B cell (primary cell): Measurements from ENCODE around the gene NEUROG1. TPM values are rescaled to one million over a fixed set of nuclear protein-coding genes. Genes with fewer than 3 reads are reported as not detected.

Experiments used
- ATAC-seq: fragments of 200-7000 bp; cut with Tn5 transposase; one replicate; pipeline ENCODE4 v1.10.0; 2021; ENCODE audit warnings: low read depth, mild to moderate bottlenecking, moderate number of reproducible peaks, moderate library complexity
- CTCF ChIA-PET: fragments of 350-600 bp; sonication (Branson Sonifier 250); formaldehyde crosslinking; loops from one replicate; lab custom pipeline; 2021; ENCODE audit warnings: antibody characterized with exemption, inconsistent platforms; lab: Charles Lee
- POLR2A ChIA-PET: fragments of 350-600 bp; sonication (Branson Sonifier 250); formaldehyde crosslinking; loops from one replicate; lab custom pipeline; 2021; ENCODE audit warnings: antibody characterized with exemption; lab: Charles Lee
- DNase-seq: peaks from one replicate; pipeline ENCODE4 v3.0.0; 2013
- H2AFZ ChIP-seq: 2 replicates; pipeline ENCODE4 v1.6.1; 2012; ENCODE audit warnings: mild to moderate bottlenecking, low read depth, low read length; ENCODE audit not compliant: insufficient read depth, poor library complexity, severe bottlenecking
- H3K27ac ChIP-seq, 2 donors: 1 replicate in 1 of 2; 2 replicates in 1 of 2; pipeline ENCODE4 v1.5.1; 2012 to 2013; ENCODE audit warnings: low read length in 2 of 2, mild to moderate bottlenecking in 2 of 2, moderate library complexity in 1 of 2
- H3K27me3 ChIP-seq, 4 experiments: fragments of 200-600 bp in 1 of 4; sonication (generic) in 1 of 4; replicated peaks in 1 of 4; 1 replicate in 2 of 4; 2 replicates in 2 of 4; pipeline versions ENCODE4 v1.6.1 to v1.7.0; 2013 to 2016; ENCODE audit warnings: low read length in 3 of 4, mild to moderate bottlenecking in 2 of 4, mixed read lengths in 1 of 4, moderate library complexity in 1 of 4; ENCODE audit not compliant: insufficient read depth in 4 of 4, control insufficient read depth in 3 of 4; ENCODE audit errors: control extremely low read depth in 1 of 4
- H3K36me3 ChIP-seq, 2 experiments: replicated peaks in 1 of 2; 1 replicate in 1 of 2; 2 replicates in 1 of 2; pipeline versions ENCODE4 v1.6.1 to v1.7.1; 2013; ENCODE audit warnings: low read length in 1 of 2; ENCODE audit not compliant: insufficient read depth in 2 of 2, control insufficient read depth in 1 of 2; ENCODE audit errors: control extremely low read depth in 1 of 2, extremely low read depth in 1 of 2
- H3K4me1 ChIP-seq, 2 donors: fragments of 200-600 bp in 1 of 2; sonication (generic) in 1 of 2; 1 replicate in 1 of 2; 2 replicates in 1 of 2; pipeline versions ENCODE4 v1.5.1 to v1.6.1; 2013 to 2017; ENCODE audit warnings: low read length in 2 of 2; ENCODE audit not compliant: control insufficient read depth in 2 of 2, insufficient read depth in 2 of 2
- H3K4me2 ChIP-seq: replicated peaks from 2 replicates; pipeline ENCODE3; 2012; ENCODE audit warnings: mild to moderate bottlenecking, low read depth, low read length; ENCODE audit not compliant: poor library complexity, severe bottlenecking
- H3K4me3 ChIP-seq, 5 experiments: fragments of 200-600 bp in 1 of 5; sonication (generic) in 1 of 5; 1 replicate in 3 of 5; 2 replicates in 2 of 5; pipeline versions ENCODE4 v1.5.1 to v1.7.0; 2011 to 2016; ENCODE audit warnings: low read length in 4 of 5, mild to moderate bottlenecking in 4 of 5, low read depth in 2 of 5, control low read depth in 1 of 5, moderate library complexity in 1 of 5; ENCODE audit not compliant: insufficient read depth in 1 of 5; ENCODE audit errors: control extremely low read depth in 1 of 5, extremely low read depth in 1 of 5
- H3K79me2 ChIP-seq: fragments of 200-600 bp; sonication (generic); one replicate; pipeline ENCODE4 v1.6.0; 2016; ENCODE audit warnings: low read length; ENCODE audit not compliant: control insufficient read depth, insufficient read depth
- H3K9ac ChIP-seq: fragments of 200-600 bp; sonication (generic); 2 replicates; pipeline ENCODE4 v1.6.1; 2017; ENCODE audit warnings: mild to moderate bottlenecking, low read length, moderate library complexity
- H3K9me3 ChIP-seq, 3 donors: one replicate each; pipeline versions ENCODE4 v1.6.1 to v1.7.1; 2013; ENCODE audit warnings: low read length in 2 of 3; ENCODE audit not compliant: control insufficient read depth in 2 of 3, insufficient read depth in 1 of 3; ENCODE audit errors: control extremely low read depth in 1 of 3
- H4K20me1 ChIP-seq: 2 replicates; pipeline ENCODE4 v1.6.0; 2012; ENCODE audit warnings: mild to moderate bottlenecking, low read length; ENCODE audit not compliant: insufficient read depth, control insufficient read depth, poor library complexity, severe bottlenecking
- H3K27ac Mint-ChIP-seq: one replicate; pipeline ENCODE4 v1.8.0; 2021; ENCODE audit warnings: mixed read lengths
- H3K27me3 Mint-ChIP-seq: one replicate; pipeline ENCODE4 v1.8.0; 2021; ENCODE audit warnings: mixed read lengths
- H3K4me1 Mint-ChIP-seq: one replicate; pipeline ENCODE4 v1.8.0; 2021; ENCODE audit warnings: mixed read lengths
- H3K4me3 Mint-ChIP-seq: one replicate; pipeline ENCODE4 v1.8.0; 2021; ENCODE audit warnings: mixed read lengths
- H3K9me3 Mint-ChIP-seq: one replicate; pipeline ENCODE4 v1.8.0; 2022; ENCODE audit warnings: mixed read lengths; ENCODE audit not compliant: insufficient read depth
- EZH2 ChIP-seq: IDR thresholded peaks from 2 replicates; pipeline ENCODE4 v1.6.1; 2012; ENCODE audit warnings: borderline replicate concordance, low read depth, mild to moderate bottlenecking, moderate library complexity, low read length; ENCODE audit not compliant: insufficient read depth, poor library complexity, severe bottlenecking
- WGBS: methylation state at CpG from one replicate; pipeline ENCODE4 v1.1.5; 2013; ENCODE audit warnings: missing lambda C conversion rate; ENCODE audit not compliant: insufficient coverage; 5-methylcytosine and 5-hydroxymethylcytosine counted together
- intact Hi-C: fragments of 100-400 bp; cut with micrococcal nuclease; formaldehyde crosslinking; loops from one replicate; pipeline ENCODE4 v1.10.0; 2022
- polyA plus RNA-seq: library from polyadenylated mRNA; depleted of rRNA; stranded (reverse); fragments of >200 nt; gene quantifications from 2 replicates; pipeline ENCODE4 v1.2.3, GENCODE V29; 2012
- total RNA-seq, 2 donors: library from RNA; stranded (reverse); fragments of 120-200 nt in 1 of 2; gene quantifications; 1 replicate in 1 of 2; 2 replicates in 1 of 2; pipeline versions ENCODE4 v1.2.3 to v1.2.4, GENCODE V29; 2013 to 2022
- TF ChIP-seq, protein P1 (sequence below): fragments of 200-600 bp; IDR thresholded peaks from one replicate; pipeline ENCODE4 v1.8.0; 2022; ENCODE audit warnings: antibody characterized with exemption, mild to moderate bottlenecking

Gene NEUROG1
- total and polyA plus RNA-seq, 2 donors (not counting 1 experiment from before 2014, with no cell fraction given): not detected

DNA sequence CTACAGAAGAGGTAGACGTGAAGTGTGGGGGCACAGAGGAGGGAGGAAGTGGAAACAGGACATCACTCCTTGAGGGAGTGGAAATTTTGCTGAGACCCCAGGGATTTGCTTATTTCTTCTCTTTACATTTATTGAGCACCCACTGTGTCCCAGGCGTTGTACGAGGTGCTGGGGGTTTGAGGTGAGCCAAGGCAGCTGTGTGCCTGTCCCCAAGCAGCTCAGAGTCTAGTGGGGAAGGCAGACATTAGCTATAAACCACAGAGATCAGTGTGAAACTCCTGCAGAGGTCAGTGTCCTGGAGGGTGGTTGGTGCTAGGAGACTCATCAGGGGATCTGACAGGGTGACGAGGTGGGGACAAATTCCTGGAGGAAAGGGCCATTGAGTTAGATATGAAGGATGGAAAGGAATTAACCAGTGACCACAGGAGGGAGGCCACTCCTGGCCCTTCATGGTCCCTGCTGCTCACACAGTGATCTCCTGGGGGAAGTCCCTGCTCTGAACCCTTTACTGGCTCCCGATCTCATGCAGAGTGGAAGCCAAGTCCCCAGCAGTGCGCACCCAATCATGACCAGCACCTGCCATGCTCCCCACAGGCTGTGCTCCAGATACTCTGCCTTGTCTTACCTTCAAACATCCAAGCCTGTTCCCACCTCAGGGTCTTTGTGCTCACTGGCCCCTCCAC, 46.5 kb upstream of the NEUROG1 start:
- no peak overlapping the region for H3K4me3 Mint-ChIP-seq
- H3K4me1 Mint-ChIP-seq: no peaks in the 10 kb centered on the region
- no peak overlapping the region for H3K27ac Mint-ChIP-seq
- ChIA-PET CTCF (no interaction called here), POLR2A (no interaction called here)
- 66% methylated on average over 6 of the region's 6 CpGs for WGBS
- DNase-seq: no peak
- Histone ChIP-seq H4K20me1 (no peaks in the 10 kb centered on the region), H3K4me2 (no peak overlapping the region), H2AFZ (no peak overlapping the region), H3K9ac (no peak overlapping the region), H3K4me1 (no peaks in the 10 kb centered on the region), H3K36me3 (no peaks in the 10 kb centered on the region), H3K4me3 (no peak overlapping the region), H3K79me2 (no peaks in the 10 kb centered on the region), H3K9me3 (peaks cover 0 to 3% (median 0%) of the 10 kb centered on the region in 3 donors), H3K27me3 (peaks cover 0 to 24% (median 7%) of the 10 kb centered on the region in 4 experiments), H3K27ac (no peak overlapping the region)
- peaks cover 49% of the 10 kb centered on the region for H3K27me3 Mint-ChIP-seq
- no peak for TF ChIP-seq EZH2
- TF ChIP-seq, protein P1, sequence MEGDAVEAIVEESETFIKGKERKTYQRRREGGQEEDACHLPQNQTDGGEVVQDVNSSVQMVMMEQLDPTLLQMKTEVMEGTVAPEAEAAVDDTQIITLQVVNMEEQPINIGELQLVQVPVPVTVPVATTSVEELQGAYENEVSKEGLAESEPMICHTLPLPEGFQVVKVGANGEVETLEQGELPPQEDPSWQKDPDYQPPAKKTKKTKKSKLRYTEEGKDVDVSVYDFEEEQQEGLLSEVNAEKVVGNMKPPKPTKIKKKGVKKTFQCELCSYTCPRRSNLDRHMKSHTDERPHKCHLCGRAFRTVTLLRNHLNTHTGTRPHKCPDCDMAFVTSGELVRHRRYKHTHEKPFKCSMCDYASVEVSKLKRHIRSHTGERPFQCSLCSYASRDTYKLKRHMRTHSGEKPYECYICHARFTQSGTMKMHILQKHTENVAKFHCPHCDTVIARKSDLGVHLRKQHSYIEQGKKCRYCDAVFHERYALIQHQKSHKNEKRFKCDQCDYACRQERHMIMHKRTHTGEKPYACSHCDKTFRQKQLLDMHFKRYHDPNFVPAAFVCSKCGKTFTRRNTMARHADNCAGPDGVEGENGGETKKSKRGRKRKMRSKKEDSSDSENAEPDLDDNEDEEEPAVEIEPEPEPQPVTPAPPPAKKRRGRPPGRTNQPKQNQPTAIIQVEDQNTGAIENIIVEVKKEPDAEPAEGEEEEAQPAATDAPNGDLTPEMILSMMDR: no peak
- no peak for ATAC-seq
- no peaks in the 10 kb centered on the region for H3K9me3 Mint-ChIP-seq
- intact Hi-C loops: no loop called here

DNA sequence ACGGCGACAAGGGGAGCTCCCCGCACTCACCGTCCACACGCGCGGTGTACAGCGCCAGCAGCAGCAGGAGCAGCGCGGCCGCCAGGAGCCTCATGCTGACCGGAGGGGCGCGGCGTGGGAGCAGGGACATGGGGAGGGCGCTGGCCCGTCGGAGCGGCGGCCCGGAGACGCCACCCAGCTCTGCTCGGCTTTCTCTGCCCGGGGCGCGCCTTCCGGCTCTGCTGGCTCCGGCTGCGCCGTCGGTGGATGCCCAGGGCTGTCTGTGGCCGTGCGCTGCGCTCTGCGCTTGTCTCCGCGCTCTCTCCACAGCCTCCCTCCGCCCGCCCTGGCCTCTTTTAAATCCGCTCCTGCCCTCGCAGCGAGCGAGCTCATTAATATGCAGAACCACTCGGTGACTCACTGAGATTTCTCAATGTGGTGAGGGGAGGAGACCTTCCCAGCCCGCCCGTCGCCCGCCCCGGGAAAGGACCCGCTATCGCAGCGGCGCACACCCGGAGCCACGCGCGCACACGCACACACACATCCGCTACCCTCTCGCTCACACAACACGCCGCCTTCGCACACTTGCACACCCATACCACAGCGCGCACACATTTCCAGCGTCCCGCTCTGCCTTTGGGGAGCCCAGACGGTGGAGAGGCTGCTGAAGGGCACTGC, 43.0 kb upstream of the NEUROG1 start, which contains the start of gene CXCL14:
Gene CXCL14 (minus strand): TSS at position 307 of the 657 bp plus-strand sequence. CDS start 213 bp downstream, at position 94.
- CTCF ChIA-PET: no interaction called here
- ATAC-seq: no peak
- Mint-ChIP-seq H3K4me1 (no peaks in the 10 kb centered on the region), H3K9me3 (no peaks in the 10 kb centered on the region), H3K27ac (no peak within 1 kb of the TSS), H3K27me3 (peaks cover 56% of the 10 kb centered on the region), H3K4me3 (no peak within 1 kb of the TSS)
- H3K79me2 ChIP-seq: no peaks in the 10 kb centered on the region
- H2AFZ ChIP-seq: no peak within 1 kb of the TSS
- H3K27ac ChIP-seq: no peak within 1 kb of the TSS
- H4K20me1 ChIP-seq: no peaks in the 10 kb centered on the region
- 6% methylated on average over 62 of the region's 68 CpGs for WGBS
- no peak for TF ChIP-seq EZH2
- TF ChIP-seq, protein P1: no peak
- no peak within 1 kb of the TSS for H3K4me2 ChIP-seq
- H3K9me3 ChIP-seq: no peaks in the 10 kb centered on the region
- H3K9ac ChIP-seq: no peak within 1 kb of the TSS
- H3K27me3 ChIP-seq: peaks cover 0 to 37% (median 7%) of the 10 kb centered on the region in 4 experiments
- POLR2A ChIA-PET: no interaction called here
- no peak for DNase-seq
- no peaks in the 10 kb centered on the region for H3K36me3 ChIP-seq
- no peaks in the 10 kb centered on the region for H3K4me1 ChIP-seq
- no peak within 1 kb of the TSS for H3K4me3 ChIP-seq
- intact Hi-C loops: no loop called here
